Esophagus squamous epithelium (tissue), 5 donors: ENCODE results near the gene ACTRT2. TPM values are rescaled to one million over a fixed set of nuclear protein-coding genes. Genes with fewer than 3 reads are reported as not detected.

Experiments used
- DNase-seq: peaks from one replicate; lab custom pipeline; 2025; lab: John Stamatoyannopoulos, UW
- H3K27ac ChIP-seq, 4 donors: fragments of 200-600 bp; sonication (generic); one replicate each; pipeline ENCODE4 v1.5.1; 2016 to 2019; ENCODE audit warnings: mild to moderate bottlenecking in 1 of 4
- H3K27me3 ChIP-seq, 4 donors: fragments of 200-600 bp; sonication (generic); 1 replicate in 3 of 4; 2 replicates in 1 of 4; pipeline versions ENCODE4 v1.5.1 to v1.6.0; 2017 to 2021; ENCODE audit warnings: antibody characterized with exemption in 1 of 4
- H3K36me3 ChIP-seq, 3 donors: fragments of 200-600 bp; sonication (generic); one replicate each; pipeline ENCODE4 v1.5.1; 2016 to 2019
- H3K4me1 ChIP-seq, 3 donors: fragments of 200-600 bp; sonication (generic); one replicate each; pipeline ENCODE4 v1.5.1; 2017 to 2019
- H3K4me3 ChIP-seq, 4 donors: fragments of 200-600 bp; sonication (generic); 1 replicate in 3 of 4; 2 replicates in 1 of 4; pipeline ENCODE4 v1.5.1; 2016 to 2019; ENCODE audit warnings: mild to moderate bottlenecking in 2 of 4, moderate library complexity in 1 of 4
- H3K9me3 ChIP-seq, 3 donors: fragments of 200-600 bp; sonication (generic); one replicate each; pipeline ENCODE4 v1.5.1; 2016 to 2019
- POLR2A ChIP-seq, 4 donors: fragments of 450-650 bp; IDR thresholded peaks; one replicate each; pipeline ENCODE4 v1.6.1; 2017; ENCODE audit warnings: antibody characterized with exemption in 4 of 4, mild to moderate bottlenecking in 4 of 4, moderate library complexity in 3 of 4
- WGBS, 2 donors: methylation state at CpG; one replicate each; pipeline ENCODE4 v1.1.5; 2018; 5-methylcytosine and 5-hydroxymethylcytosine counted together
- intact Hi-C: fragments of 100-400 bp; cut with DNase I; formaldehyde crosslinking; loops from one replicate; pipeline ENCODE4 v1.15.0; 2022
- total RNA-seq, 4 donors: library from RNA; depleted of rRNA; stranded (reverse); fragments of >200 nt; gene quantifications; one replicate each; pipeline ENCODE4 v1.1.0, GENCODE V29; 2016
- TF ChIP-seq, protein P1 (sequence below), 6 experiments: fragments of 450-650 bp in 4 of 6; fragments of 200-600 bp in 2 of 6; sonication (generic) in 2 of 6; IDR thresholded peaks; one replicate each; pipeline ENCODE4 v1.5.1; 2016 to 2019; ENCODE audit warnings: antibody characterized with exemption in 6 of 6, mild to moderate bottlenecking in 4 of 6, moderate library complexity in 4 of 6
- donor health status: DM: yes; HTN: yes; CAD: no.

ACTRT2 gene
- total RNA-seq, 4 donors from 2014 or later: not detected

GRCh38 chr1:3005771-3006170 is 15.5 kb upstream of the ACTRT2 start:
- no peak for DNase-seq
- Histone ChIP-seq H3K36me3 (no peaks in the 10 kb centered on the region), H3K27me3 (peaks cover 0 to 95% (median 0%) of the 10 kb centered on the region in 4 donors), H3K9me3 (peaks cover 0 to 24% (median 13%) of the 10 kb centered on the region in 3 donors), H3K27ac (no peak overlapping the region), H3K4me1 (no peaks in the 10 kb centered on the region), H3K4me3 (no peak overlapping the region)
- intact Hi-C loops: no loop called here
- TF ChIP-seq POLR2A (IDR thresholded peaks at IDR 0.05): no peak
- TF ChIP-seq, protein P1, sequence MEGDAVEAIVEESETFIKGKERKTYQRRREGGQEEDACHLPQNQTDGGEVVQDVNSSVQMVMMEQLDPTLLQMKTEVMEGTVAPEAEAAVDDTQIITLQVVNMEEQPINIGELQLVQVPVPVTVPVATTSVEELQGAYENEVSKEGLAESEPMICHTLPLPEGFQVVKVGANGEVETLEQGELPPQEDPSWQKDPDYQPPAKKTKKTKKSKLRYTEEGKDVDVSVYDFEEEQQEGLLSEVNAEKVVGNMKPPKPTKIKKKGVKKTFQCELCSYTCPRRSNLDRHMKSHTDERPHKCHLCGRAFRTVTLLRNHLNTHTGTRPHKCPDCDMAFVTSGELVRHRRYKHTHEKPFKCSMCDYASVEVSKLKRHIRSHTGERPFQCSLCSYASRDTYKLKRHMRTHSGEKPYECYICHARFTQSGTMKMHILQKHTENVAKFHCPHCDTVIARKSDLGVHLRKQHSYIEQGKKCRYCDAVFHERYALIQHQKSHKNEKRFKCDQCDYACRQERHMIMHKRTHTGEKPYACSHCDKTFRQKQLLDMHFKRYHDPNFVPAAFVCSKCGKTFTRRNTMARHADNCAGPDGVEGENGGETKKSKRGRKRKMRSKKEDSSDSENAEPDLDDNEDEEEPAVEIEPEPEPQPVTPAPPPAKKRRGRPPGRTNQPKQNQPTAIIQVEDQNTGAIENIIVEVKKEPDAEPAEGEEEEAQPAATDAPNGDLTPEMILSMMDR (IDR thresholded peaks at IDR 0.05): no peak
- WGBS, 2 donors: 31 to 42% methylated on average over 8 of the region's 8 CpGs

GRCh38 chr1:3007298-3008147 is 13.7 kb upstream of the ACTRT2 start:
- 71 to 73% methylated on average over 2 to 4 of the region's 4 CpGs for WGBS, 2 donors
- TF ChIP-seq, protein P1 (IDR thresholded peaks at IDR 0.05): no peak
- TF ChIP-seq POLR2A (IDR thresholded peaks at IDR 0.05): no peak
- intact Hi-C loops: no loop called here
- H3K4me1 ChIP-seq: peaks cover 0 to 7% (median 0%) of the 10 kb centered on the region in 3 donors
- H3K36me3 ChIP-seq: no peaks in the 10 kb centered on the region
- no peak overlapping the region for H3K27ac ChIP-seq
- H3K9me3 ChIP-seq: peaks cover 0 to 24% (median 13%) of the 10 kb centered on the region in 3 donors
- no peak for DNase-seq
- peaks cover 0 to 93% (median 0%) of the 10 kb centered on the region in 4 donors for H3K27me3 ChIP-seq
- H3K4me3 ChIP-seq: no peak overlapping the region

- intact Hi-C loops: no loop called here
- Histone ChIP-seq H3K4me1 (peaks cover 0 to 13% (median 0%) of the 10 kb centered on the region in 3 donors), H3K36me3 (no peaks in the 10 kb centered on the region), H3K9me3 (peaks cover 0 to 24% (median 13%) of the 10 kb centered on the region in 3 donors), H3K27ac (no peak overlapping the region), H3K27me3 (peaks cover 0 to 93% (median 0%) of the 10 kb centered on the region in 4 donors), H3K4me3 (no peak overlapping the region)
- TF ChIP-seq, protein P1 (IDR thresholded peaks at IDR 0.05): no peak
- DNase-seq: no peak
- WGBS, 2 donors: no CpG with 5 or more reads among the region's 6 CpGs
Measured at GRCh38 chr1:3009021-3009420, 12.2 kb upstream of the ACTRT2 start.

DNA sequence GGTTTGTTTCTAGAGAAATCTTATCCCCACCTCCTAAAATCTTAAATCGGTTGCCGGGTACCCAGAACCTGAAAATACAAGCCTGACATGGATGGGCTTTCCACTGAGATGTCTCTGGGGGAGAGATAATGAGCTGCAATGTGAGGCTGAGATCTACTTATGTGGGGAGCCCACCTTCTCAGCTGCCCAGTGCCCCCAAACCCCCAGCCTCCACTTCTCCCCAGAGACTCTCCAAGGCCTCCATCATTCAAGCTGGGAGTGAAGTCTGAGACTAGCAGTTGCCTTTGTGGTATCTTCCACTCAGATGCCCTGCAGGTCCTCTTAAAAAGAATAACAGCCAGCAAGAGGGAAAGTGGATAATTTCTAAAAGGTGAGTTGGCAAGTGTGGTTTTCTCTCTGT is 11.7 kb upstream of the ACTRT2 start:
- Histone ChIP-seq H3K9me3 (peaks cover 0 to 24% (median 13%) of the 10 kb centered on the region in 3 donors), H3K4me1 (peaks cover 0 to 13% (median 0%) of the 10 kb centered on the region in 3 donors), H3K4me3 (no peak overlapping the region), H3K27ac (no peak overlapping the region), H3K27me3 (peaks cover 0 to 93% (median 0%) of the 10 kb centered on the region in 4 donors), H3K36me3 (no peaks in the 10 kb centered on the region)
- TF ChIP-seq POLR2A (IDR thresholded peaks at IDR 0.05): no peak
- TF ChIP-seq, protein P1 (IDR thresholded peaks at IDR 0.05): no peak
- intact Hi-C loops: no loop called here
- 100% methylated on average over 1 of the region's 2 CpGs; no CpG with 5 or more reads in 1 of the 2 donors for WGBS, 2 donors
- no peak for DNase-seq

- 83 to 84% methylated on average over 10 of the region's 10 CpGs for WGBS, 2 donors
- Histone ChIP-seq H3K36me3 (no peaks in the 10 kb centered on the region), H3K27ac (no peak overlapping the region), H3K4me1 (peaks cover 0 to 13% (median 0%) of the 10 kb centered on the region in 3 donors), H3K4me3 (no peak overlapping the region), H3K27me3 (peaks cover 0 to 93% (median 0%) of the 10 kb centered on the region in 4 donors), H3K9me3 (peaks cover 0 to 24% (median 13%) of the 10 kb centered on the region in 3 donors)
- TF ChIP-seq, protein P1 (IDR thresholded peaks at IDR 0.05): no peak
- TF ChIP-seq POLR2A (IDR thresholded peaks at IDR 0.05): no peak
- intact Hi-C loops: loop anchor here (5.0 kb wide), 1 partner anchor 416 kb away; no protein-coding TSS in a partner anchor
- DNase-seq: no peak
Measured at GRCh38 chr1:3011127-3011526, 10.1 kb upstream of the ACTRT2 start.
